ENCODE data around the gene PCSK6.

The PCSK6 gene

DNA sequence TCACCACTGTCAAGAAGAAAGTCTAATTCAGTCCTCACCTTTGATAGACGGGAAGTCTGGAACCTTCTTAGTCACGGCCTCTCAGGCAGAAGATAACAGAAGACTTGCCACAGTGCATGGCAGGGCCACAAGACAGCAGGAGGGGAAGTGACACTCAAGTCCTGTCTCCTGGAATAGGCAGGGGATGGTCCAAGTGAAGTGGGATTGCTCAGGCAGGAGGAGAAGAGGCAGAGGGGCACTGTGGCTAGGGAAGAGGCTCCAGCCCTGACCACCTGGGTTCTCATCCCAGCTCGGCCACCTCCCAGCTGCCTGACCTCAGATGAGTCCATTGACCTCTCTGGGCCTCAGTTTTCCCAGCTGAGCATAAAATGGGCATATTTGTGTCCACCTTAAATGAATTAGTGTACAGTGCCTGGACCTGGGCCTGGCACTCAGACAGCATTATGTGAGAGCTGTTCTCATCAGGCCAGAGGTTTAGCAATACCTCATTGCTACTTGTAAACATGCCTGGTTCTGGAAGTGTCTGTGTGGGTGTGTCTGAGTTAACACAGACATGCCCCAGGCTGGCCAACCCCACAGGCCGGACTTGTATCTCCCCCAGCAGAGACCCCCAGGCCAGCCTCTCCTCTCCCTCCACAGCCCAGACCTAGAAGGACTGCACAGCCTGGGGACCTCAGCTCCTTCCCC, 11.5 kb upstream of the PCSK6 start (continued):
- no peak for TF ChIP-seq TSHZ2 (CRISPR knock-in tag; IDR thresholded peaks at IDR 0.05)

DNA sequence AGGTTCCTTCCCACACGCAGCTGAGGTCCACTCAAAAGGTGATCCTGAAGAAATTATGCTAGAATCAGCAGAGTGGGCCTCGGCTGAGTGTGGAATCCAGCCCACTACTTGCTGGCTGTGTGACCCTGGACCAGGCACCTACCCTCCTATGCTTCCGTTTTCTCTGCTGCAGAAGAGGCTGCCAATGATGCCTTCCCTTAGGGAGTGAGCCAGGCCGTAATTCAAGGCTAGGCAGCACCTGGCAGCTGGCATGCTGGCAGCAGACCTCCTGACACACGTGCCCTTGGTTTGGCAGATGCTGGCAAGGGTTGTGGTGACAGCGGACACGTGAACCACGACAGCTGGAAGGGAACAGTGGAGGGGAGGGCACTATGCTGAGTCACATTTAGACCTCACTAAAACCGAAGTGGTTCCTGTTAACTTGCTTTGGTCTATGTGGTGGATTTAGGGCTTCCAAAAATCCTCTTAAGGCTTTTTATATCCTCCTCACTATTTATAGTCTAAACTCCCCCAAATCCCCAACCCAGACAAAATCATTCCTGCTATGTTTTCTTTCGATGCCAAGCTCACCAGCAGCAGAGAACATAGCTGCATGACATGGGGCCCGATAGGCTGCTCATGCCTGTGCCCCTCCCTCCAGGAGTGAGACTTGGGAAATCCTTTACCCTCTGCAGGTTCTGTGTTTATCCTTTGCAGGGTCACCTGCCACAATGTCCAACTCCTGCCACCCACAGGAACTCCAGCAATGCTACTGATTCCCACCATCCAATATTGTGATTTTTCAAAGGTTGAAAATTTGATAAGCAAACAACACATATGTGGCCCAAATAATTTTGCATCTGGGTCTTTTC, 10.6 kb upstream of the PCSK6 start:
- no peak for ATAC-seq
- TF ChIP-seq, protein P1, sequence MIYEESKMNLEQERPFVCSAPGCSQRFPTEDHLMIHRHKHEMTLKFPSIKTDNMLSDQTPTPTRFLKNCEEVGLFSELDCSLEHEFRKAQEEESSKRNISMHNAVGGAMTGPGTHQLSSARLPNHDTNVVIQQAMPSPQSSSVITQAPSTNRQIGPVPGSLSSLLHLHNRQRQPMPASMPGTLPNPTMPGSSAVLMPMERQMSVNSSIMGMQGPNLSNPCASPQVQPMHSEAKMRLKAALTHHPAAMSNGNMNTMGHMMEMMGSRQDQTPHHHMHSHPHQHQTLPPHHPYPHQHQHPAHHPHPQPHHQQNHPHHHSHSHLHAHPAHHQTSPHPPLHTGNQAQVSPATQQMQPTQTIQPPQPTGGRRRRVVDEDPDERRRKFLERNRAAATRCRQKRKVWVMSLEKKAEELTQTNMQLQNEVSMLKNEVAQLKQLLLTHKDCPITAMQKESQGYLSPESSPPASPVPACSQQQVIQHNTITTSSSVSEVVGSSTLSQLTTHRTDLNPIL (CRISPR knock-in tag; IDR thresholded peaks at IDR 0.05; ENCODE audit: low read depth), result no peak
- TF ChIP-seq GLIS3 (CRISPR knock-in tag; IDR thresholded peaks at IDR 0.05) (no peak), TSHZ2 (CRISPR knock-in tag; IDR thresholded peaks at IDR 0.05) (no peak), ZFP30 (CRISPR knock-in tag; IDR thresholded peaks at IDR 0.05) (no peak), ESRRG (CRISPR knock-in tag; IDR thresholded peaks at IDR 0.05) (no peak), CSDC2 (CRISPR knock-in tag; IDR thresholded peaks at IDR 0.05) (no peak), ISL1 (CRISPR knock-in tag; IDR thresholded peaks at IDR 0.05) (no peak), RARB (CRISPR knock-in tag; IDR thresholded peaks at IDR 0.05) (no peak), BACH2 (CRISPR knock-in tag; IDR thresholded peaks at IDR 0.05; ENCODE audit: borderline replicate concordance) (no peak), SNAI2 (CRISPR knock-in tag; IDR thresholded peaks at IDR 0.05) (no peak), ARNTL (CRISPR knock-in tag; IDR thresholded peaks at IDR 0.05; ENCODE audit: borderline replicate concordance, low read depth) (no peak), ZNF70 (CRISPR knock-in tag; IDR thresholded peaks at IDR 0.05) (no peak), POU6F1 (CRISPR knock-in tag; IDR thresholded peaks at IDR 0.05; ENCODE audit: borderline replicate concordance, low read depth) (no peak), PPARA (CRISPR knock-in tag; IDR thresholded peaks at IDR 0.05; ENCODE audit: borderline replicate concordance) (no peak), TOX (CRISPR knock-in tag; IDR thresholded peaks at IDR 0.05; ENCODE audit: borderline replicate concordance) (no peak), TCF4 (CRISPR knock-in tag; IDR thresholded peaks at IDR 0.05; ENCODE audit: borderline replicate concordance) (no peak)
- TF ChIP-seq, protein P2, sequence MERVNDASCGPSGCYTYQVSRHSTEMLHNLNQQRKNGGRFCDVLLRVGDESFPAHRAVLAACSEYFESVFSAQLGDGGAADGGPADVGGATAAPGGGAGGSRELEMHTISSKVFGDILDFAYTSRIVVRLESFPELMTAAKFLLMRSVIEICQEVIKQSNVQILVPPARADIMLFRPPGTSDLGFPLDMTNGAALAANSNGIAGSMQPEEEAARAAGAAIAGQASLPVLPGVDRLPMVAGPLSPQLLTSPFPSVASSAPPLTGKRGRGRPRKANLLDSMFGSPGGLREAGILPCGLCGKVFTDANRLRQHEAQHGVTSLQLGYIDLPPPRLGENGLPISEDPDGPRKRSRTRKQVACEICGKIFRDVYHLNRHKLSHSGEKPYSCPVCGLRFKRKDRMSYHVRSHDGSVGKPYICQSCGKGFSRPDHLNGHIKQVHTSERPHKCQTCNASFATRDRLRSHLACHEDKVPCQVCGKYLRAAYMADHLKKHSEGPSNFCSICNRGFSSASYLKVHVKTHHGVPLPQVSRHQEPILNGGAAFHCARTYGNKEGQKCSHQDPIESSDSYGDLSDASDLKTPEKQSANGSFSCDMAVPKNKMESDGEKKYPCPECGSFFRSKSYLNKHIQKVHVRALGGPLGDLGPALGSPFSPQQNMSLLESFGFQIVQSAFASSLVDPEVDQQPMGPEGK (CRISPR knock-in tag; IDR thresholded peaks at IDR 0.05; ENCODE audit: borderline replicate concordance), result no peak
- TF ChIP-seq, protein P3, sequence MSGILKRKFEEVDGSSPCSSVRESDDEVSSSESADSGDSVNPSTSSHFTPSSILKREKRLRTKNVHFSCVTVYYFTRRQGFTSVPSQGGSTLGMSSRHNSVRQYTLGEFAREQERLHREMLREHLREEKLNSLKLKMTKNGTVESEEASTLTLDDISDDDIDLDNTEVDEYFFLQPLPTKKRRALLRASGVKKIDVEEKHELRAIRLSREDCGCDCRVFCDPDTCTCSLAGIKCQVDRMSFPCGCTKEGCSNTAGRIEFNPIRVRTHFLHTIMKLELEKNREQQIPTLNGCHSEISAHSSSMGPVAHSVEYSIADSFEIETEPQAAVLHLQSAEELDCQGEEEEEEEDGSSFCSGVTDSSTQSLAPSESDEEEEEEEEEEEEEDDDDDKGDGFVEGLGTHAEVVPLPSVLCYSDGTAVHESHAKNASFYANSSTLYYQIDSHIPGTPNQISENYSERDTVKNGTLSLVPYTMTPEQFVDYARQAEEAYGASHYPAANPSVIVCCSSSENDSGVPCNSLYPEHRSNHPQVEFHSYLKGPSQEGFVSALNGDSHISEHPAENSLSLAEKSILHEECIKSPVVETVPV (CRISPR knock-in tag; IDR thresholded peaks at IDR 0.05), result no peak

Data from SK-N-SH treated with all-trans-retinoic acid at 6 μM for 48 hours (cell line).